Choroid plexus epithelial cell (primary cell): ENCODE results near the gene HOXC11.

Experiments
- DNase-seq: peaks from one replicate; pipeline ENCODE4 v3.0.0-alpha.2; 2010; ENCODE audit warnings: low read depth
- H3K4me3 ChIP-seq: 2 replicates; pipeline ENCODE4 v1.5.1; 2011; ENCODE audit warnings: low read depth, mild to moderate bottlenecking, control low read depth, low read length, moderate library complexity
- CTCF ChIP-seq: conservative IDR thresholded peaks from 2 replicates; pipeline ENCODE4 v1.5.1; 2011; ENCODE audit warnings: low read depth, mild to moderate bottlenecking, control low read depth, inconsistent platforms, low read length, moderate library complexity

The HOXC11 gene

GRCh38 chr12:54012631-54013409 is 39.9 kb downstream of the HOXC11 start:
- TF ChIP-seq CTCF = no peak
- no peak overlapping the region for H3K4me3 ChIP-seq
- no peak for DNase-seq

DNA sequence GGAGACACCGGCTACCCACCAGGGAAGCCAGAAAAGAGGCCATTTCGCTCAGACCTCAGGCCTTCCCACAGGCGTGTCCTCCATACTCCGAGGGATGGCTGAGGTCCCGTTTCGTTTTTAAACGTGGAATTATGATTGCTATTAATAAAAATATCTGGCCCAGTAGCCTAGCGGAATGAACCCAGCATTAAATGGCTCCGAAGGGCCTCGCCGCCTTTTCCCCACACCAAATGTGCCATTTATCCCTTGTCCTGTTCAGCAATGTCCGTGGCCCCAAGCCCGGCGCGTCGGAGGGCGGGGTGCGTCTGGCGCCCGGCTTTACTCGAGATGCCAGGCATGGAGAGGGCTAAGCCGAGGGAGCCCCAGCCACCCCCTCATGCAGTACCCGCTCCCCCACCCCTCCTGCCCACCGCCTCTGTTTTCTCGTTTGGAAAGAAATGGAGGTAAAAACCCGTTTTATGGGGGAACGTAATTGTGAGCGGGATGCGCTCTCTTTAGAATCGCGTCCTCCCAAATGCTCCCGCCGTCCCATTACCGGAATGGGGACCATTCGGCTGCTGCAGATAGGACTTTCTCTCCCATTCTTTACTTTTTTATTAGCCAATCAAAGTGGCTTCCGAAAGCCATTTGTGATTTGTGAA is 41.6 kb downstream of the HOXC11 start:
- no peak overlapping the region for H3K4me3 ChIP-seq
- no peak for TF ChIP-seq CTCF
- no peak for DNase-seq

DNA sequence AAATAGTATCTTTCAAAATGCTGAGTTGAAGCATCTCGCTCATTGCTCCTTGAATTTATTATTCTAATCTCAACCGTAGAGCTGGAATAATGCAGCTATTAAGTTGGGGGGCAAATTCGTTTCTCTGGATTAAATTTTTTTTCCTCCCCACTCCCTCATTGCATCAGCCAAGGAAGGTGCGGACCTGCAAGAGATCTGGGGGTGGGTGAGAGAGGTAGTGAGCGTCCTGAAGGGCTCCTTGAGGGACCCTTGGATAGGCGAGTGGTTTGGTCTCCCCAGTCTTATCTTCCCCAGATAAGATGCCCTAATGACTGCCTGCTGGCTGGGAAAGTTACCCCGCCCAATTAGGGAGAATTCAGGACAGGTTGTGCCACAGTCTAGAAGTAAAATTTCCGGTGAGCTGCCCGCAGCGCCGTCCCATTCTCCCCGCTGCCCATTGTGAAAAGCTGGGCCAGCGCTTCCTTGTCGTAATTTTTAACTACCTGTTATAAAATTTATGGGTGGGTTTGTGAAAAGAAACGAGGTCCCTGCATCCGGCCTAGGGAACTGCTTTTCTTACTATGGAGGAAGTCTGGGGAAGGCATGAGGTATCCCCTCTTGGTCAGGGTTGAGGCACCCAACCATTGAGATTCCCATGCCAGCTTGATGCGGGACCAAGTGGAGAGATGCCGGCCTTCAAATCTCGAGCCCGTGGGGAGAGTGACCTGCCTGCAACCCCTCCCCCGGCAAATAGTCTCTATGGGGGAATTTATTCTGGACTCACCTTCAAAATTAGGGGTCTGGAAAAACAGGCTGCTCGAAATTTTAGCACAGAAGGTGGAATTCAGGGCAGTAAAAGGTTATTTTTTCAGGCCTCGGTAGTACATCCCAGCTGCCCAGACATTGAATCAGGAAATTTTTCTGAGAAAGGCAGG is 42.3 kb downstream of the HOXC11 start:
- H3K4me3 ChIP-seq = no peak overlapping the region
- DNase-seq = no peak
- no peak for TF ChIP-seq CTCF

- DNase-seq = no peak
- H3K4me3 ChIP-seq = no peak overlapping the region
- TF ChIP-seq CTCF = no peak
These were observed 43.1 kb downstream of the HOXC11 start for GRCh38 chr12:54016051-54016450.

DNA sequence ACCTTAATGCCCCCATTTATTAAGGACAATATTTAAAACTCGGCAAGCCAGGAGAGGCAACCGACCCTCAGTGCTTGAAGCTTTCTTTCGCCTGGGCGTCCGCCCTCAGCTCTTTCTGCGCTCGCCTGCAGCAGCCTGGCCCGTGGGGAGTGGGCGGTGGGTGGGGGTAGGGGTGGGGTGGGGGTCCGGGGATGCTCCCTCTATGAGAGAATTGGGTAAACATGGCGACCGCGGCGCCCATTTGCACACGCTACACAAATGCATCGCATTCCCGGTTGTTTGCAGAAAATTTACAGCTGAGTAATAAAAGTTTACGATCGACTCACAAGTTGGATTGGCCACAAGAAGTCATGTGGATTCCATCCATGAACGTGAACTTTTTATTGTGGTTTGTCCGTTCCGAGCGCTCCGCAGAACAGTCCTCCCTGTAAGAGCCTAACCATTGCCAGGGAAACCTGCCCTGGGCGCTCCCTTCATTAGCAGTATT is 43.6 kb downstream of the HOXC11 start:
- no peak overlapping the region for H3K4me3 ChIP-seq
- DNase-seq = no peak

More for the DNA sequence above, 43.6 kb downstream of the HOXC11 start:
- no peak for TF ChIP-seq CTCF
